A375 (cell line): ENCODE results near the gene HIVEP1. TPM values are rescaled to one million over a fixed set of nuclear protein-coding genes. Genes with fewer than 3 reads are reported as not detected.

ENCODE experiments used
- total RNA-seq: library from RNA; depleted of rRNA; stranded (reverse); fragments of >200 nt; shearing (Covaris generic); gene quantifications from 2 replicates; pipeline ENCODE4 v1.2.3, GENCODE V29; 2014; rRNA removed

The HIVEP1 gene
- 4.7 and 7.3 TPM in 2 replicates for total RNA-seq

DNA sequence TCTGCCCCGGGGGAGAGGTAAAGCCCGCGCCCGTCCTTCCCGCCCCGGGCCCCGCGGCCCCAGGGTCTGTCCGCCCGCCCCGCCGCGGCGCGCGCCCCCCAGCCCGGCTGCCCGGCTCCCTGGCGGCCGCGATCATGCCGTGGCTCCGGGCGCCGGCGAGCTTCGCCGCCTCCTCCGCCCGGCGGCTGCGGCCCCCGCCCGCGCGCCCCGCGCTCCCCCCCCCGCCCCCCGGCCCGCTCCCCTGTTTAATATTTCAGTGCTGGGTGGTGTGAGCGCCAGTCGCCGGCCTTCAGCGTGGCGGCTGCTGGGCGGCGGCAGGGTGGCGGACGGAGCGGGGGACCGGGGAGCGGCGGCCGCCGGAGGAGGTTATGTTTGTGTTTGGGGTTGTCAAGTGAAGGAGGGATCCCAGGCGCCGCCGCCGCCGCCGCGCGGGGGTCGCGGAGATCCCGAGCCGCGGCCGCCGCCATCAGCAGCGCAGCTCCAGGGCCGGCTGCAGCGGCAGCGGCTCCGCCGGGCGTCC lies at the start of gene HIVEP1:
Gene HIVEP1, plus strand, starts transcription at position 275 of the 520 bp plus-strand sequence. CDS start 3,317 bp downstream, outside the sequence.

Other genes with a start within 250 kb of the HIVEP1 start
- gene ADTRP, start 233.5 kb upstream of the HIVEP1 start, total RNA-seq = 1.1 and 1.4 TPM in 2 replicates